Fibroblast of skin of right biceps (primary cell): Measurements from ENCODE around the gene TMPRSS3.

Source experiments
- DNase-seq: peaks from one replicate; pipeline ENCODE4 v3.0.0-alpha.2; 2013

TMPRSS3 gene

DNA sequence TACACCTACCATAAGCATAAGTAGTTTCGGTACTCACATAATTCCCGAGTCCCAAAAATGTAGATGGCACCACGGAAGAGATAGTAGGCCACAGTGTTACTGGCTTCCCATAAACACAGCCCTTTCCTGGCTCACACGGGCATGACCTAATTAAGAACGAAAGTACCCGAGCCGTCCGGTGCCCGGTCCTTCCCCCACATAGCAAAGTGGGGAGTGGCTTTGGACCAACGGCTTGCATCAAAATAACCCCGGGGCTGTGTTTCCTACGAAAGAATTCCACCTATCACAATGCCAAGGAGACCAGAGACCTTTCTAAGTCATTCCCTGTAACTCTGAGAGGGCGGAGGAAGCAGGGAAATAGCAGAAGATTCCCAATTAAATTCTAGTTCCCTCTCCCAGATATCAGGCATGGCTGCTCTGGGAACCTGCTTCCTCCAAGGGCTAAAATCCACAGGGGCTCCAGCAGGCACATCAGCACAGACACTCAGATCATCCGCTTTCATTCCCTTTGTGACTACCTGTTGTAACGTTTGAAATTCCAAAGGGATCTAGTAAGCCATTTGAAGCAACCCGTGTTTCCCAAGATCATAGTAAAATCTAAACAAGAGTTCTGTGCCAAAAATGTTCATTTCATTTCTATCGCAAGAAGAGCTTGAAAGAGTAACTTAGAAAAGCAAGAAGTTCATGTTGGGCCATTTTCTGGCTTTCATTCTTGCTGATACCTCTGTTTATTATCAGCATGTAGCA lies at the start of gene TMPRSS3:
Gene TMPRSS3 (minus strand): TSS at position 148 of the 747 bp plus-strand sequence. CDS start 635 bp downstream, outside the sequence.
- DNase-seq, result no peak

DNA sequence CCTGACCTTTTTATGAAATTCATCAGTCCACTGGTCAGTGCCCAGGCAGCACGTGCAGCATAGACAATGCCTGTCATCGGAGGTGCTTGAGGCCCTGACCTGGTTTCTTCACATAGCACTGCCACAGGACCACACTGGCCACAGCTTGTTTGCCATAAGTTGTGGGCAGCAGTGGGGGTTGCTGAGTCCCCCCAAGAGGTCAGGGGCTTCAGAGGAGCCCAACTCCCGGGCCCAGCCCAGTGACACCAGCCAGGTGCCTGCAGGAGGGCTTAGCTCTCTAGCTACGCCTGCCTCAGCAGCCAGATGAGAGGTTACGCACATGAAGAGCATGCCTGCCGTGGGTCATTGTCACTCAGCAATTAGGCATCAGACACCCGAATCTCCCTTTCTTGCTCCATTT lies 49.5 kb upstream of the TMPRSS3 start:
- no peak for DNase-seq

DNA sequence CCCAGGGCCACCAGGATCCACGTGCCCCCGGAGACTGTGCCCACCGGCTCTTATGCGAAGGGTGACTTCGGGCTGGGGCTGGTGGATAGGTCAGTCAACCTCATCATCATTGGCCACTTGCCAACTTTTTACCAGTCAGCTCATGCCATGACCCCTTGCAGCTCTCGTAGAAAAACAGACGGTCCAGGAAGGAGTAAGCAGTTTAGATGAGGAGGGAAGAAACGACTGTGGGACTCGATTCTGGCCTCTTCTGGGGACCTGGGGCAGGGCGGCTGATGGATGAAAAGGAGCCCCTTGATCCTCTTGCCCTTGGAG lies 48.9 kb upstream of the TMPRSS3 start:
- no peak for DNase-seq

DNA sequence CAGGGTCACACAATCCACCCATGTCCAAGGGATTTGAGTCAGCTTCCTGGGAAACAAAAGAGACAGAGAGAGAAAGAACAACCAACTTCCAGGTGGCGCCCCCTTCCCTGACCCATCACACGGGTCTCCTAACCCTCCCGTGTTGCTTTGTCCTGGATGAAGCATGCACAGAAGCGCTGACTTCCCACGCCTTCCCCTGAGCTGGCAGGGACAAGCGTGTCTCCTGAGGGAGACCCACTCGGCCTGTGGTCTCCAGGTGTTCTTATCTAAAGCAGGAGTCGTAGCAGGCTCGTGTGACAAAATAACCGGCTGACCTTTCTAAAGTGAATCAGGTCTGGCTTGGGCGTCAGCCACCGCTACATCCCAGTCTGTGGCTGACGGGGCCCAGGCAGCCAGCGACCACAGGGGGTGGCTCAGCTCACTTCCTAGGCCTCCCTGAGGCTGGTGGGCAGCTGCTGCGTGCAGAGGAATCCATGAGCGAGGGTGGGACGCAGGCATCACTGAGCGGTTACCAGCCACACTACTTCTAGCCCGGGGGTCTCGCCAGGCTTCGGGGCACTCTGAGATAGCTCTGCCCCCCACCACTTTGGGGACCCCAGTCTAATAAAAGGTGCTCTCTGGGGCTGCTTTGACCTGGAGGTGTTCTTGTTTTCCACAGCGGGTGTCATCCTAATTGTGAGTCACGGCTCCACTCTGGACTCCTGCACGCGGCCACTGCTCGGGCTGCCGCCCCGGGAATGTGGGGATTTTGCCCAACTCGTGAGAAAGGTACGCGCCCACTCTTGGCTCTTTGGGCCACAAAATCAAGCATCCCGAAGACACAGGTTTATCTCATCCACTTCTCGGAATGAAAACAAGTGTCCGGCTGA lies 48.3 kb upstream of the TMPRSS3 start:
- DNase-seq, result no peak

DNA sequence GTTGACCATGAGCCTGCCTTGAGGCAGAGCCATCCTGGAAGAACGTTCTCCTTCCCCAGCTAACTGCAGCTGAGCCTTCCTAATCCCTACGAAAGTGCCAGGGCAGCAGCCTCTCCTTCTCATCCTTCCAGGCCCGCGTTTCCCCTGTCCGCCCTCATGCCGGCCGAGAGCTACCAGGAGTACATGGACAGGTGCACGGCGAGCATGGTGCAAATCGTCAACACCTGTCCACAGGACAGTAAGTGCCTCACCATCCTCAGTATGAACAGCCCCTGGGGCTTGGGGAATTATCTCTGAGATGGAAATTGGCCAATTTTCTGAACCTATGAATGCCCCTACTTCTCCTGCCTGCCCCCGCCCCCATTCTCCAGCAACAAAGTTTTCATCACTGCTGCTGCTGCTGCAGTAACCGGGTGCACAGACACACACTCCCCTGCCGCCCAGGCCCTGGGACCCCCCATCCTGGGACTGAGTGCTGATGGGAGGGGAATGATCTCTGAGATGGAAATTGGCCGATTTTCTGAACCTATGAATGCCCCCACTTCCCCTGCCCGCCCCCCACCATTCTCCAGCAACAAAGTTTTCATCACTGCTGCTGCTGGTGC lies 47.4 kb upstream of the TMPRSS3 start:
- no peak for DNase-seq

DNA sequence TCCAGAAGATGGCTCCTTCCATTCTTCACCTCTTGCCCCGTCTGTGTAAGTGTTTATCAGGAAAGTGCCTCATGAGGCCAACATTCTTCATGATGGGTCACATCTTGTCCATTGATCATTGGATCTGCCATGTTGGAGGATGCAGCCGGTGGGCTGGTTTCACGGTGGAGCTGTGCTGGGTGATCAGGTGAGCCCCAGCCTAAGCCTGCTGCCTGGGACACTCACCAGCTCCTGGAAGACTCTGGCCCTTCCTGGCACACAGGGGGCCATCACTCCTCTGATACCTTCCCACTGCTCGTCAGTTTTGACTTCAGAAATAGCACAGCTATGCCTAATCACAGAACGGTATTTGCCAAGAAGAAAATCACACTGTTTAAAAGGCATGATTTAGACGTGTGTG lies 46.1 kb upstream of the TMPRSS3 start:
- DNase-seq, result no peak

DNA sequence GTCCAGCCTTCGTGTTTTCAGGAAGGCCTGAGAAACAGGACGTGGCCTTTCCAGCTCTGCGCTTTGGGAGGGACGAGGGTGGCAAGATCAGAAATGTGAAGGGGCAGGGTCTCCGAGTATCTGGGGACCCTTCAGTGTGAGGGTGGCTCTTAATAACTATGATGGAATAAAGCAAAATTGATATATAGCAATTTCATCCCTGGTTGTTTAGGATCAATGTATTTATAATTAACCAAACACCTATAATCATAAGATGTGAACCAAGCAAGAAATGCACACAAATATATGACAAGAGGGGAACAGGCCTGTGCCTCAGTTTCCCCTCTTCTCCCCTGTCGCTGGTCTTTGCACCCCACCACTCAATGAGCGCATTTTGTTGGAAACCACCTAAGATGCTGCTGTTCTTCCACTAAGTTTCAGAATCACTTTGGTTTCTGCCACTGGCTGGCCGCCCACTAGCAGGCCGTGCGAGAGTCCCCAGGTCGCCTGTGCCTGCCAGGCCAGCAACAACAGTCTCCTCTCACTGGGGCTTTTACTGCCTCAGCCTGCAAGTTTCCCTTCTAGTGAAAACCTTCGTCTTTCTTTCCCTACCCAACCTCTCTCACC lies 44.4 kb upstream of the TMPRSS3 start:
- no peak for DNase-seq

DNA sequence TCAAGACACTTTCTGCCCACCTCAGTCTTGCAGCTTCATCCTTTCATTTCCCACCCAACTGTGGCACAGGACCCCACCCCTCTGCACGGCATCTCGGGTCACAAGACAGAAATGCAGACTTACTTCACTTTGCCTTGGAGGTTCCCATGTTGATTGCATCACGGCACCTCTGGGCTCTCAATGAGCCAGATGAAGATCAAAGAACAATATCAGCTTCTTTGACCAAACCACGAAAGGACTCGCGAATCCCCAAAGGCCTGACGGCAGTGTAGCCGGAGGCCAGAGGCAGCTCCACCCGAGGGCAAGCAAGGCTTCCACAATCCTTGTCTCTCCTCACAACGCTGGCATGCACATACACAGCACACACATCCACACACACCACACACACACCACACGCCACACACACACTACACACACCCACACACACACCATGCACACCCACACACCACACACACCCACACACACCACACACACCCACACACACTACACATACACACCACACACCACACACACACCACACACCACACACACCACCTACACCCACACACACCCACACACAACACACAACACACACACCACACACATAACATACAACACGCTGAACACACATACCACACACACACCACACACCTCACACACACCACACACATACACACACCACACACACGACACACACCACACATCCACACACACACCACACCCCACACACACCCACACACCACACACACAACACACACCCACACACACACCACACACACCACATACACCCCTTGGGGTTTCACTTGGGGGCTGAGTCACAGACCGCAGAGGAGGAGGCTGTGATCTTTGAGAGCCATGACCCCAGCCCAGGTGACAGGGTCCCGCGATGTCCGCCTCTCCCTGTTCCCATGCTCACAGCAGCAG lies 43.7 kb upstream of the TMPRSS3 start:
- DNase-seq, result no peak

DNA sequence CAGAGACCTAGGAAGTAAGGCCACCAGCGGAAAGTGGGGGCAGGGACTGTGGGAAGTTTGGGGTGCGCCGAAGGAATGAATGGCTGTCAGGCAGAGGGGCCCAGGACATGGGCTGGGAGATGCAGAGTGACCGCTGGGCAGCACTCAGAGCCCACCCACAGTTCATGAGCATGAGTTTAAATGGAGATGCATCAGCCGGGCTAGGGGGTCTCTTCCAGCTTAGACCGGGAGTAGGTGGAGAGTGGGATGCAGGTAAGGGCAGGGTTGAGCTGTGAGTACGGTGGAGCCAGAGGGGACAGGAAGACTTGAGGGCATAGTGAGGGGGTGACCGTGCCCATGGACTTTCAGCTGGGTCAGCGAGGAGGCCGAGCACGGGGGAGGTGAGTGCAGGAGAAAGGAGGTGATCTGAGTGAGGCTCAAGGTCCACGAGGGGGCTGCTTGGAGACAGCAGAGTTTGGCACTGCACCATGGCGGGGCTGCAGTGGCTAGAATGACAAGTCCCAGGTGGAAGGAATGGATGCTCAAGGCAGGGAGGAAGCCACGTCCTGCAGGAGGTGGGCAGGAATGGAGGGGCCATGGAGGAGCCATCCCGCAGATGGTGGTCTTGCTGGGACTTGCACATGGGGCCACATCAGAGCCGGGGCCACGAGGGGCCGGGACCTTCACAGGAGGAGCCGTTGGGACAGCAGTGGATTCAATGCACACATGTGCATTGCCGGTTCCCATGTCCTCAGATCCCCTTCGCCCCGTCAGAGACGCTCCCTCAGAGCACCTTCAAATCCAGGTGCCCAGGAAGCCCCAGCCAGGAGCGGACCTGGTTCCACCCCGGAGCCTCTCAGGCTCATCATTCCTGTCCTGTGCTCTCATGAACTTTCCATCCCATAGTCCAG lies 42.7 kb upstream of the TMPRSS3 start:
- DNase-seq, result no peak

DNA sequence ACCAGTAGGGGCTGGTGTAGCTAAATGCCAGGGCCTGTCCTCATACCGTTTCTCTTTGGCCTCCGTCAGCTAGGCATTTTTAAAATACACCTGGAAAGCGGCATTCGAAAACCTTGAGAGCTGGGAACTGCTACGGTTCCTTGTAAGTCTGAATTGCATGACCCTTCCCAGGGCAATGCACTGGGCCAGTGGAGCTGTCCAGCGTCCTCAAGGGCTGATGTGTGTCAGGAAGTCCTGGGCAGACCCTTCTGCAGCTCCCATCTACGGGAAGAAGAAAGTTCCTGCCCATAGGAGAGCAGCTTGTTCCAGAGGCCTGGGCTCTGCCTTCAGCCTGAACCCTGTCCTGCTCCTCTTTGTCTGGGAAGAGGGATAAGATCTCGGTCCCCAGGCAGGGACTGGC lies 41.9 kb upstream of the TMPRSS3 start:
- DNase-seq, result no peak

DNA sequence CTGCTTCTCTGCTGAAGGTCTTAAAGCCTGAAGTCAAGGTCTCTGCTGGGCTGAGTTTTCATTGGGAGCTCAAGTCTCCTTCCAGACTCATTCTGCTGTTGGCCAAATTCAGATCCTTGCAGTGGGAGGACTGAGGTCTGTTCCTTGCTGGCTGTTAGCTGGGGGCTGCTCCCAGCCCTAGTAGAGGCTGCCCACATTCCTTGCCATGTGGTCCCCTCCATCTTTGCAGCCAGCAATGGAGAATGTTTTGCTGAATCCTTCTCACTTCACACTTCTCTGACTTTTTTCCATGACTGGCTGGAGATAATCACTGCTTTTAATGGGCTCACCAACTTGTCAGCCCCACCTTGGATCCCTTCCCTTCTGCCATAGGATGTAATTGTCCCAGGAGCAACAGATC lies 41.1 kb upstream of the TMPRSS3 start:
- DNase-seq, result no peak

DNA sequence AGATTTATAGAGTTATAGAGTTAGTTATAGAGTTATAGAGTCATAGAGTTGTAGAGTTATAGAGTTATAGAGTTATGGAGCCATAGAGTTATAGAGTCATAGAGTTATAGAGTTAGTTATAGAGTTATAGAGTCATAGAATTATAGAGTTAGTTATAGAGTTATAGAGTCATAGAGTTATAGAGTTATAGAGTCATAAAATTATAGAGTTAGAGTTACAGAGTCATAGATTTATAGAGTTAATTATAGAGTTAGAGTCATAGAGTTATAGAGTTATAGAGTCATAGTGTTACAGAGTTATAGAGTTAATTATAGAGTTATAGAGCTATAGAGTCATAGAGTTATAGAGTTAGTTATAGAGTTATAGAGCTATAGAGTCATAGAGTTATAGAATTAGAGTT lies 40.0 kb upstream of the TMPRSS3 start:
- DNase-seq, result no peak

DNA sequence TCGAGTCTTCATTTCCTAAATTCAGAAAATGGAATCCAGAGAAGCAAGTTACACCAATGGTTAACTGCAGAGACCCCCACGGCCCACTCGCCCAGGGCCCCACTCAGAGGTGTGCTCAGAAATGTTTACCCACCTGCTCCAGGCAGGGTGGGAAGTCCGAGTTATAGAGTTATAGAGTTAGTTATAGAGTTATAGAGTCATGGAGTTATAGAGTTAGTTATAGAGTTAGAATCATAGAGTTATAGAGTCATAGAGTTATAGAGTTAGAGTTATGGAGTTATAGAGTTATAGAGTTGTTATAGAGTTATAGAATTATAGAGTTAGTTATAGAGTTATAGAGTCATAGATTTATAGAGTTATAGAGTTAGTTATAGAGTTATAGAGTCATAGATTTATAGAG lies 39.5 kb upstream of the TMPRSS3 start:
- DNase-seq, result no peak

DNA sequence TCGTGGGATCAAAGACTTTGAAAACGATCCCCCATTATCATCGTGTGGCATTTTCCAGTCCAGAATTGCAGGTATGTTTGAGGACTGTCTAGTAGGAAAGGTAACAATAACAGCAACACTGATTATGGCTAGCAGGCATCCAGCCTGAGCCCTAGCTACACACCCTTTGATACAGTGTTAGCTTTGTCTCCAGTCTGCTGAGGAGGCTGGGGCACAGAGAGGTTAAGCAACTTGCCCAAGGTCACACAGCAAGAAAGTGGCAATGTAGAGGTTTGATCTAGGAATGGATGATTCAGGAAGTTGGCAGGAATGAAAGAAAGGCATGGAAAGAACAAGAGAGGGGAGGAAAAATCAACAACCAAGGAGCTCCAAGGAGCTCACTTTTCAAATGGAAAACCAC lies 39.0 kb upstream of the TMPRSS3 start:
- DNase-seq, result no peak

DNA sequence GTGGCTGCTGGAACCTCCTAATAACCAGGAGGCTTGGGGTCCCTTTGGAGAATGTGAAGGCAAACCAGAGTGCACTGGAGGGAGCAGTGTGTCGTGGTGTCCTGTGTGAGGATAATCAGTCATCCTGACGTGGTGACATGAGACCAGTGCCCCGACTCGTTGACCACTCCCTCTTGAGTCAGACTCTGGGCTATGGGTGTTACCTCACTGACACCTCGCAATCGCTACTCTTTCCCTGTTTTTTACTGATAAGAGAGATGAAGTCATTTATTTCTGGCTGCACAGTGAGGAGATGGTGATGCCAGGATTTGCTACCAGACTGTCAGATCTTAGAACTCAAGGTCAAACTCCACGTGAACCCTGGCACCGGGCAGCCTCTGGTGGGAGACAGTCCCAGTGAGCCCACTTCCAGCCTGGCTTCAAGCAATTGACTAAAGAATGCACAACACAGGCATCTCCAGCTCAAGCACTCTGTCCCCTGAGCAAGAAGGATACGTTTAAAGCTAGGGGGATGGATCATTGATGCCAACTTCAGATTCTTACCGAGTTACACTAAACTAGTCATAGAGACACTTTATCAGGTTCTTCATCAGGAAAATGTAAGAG lies 38.2 kb upstream of the TMPRSS3 start:
- DNase-seq, result no peak

DNA sequence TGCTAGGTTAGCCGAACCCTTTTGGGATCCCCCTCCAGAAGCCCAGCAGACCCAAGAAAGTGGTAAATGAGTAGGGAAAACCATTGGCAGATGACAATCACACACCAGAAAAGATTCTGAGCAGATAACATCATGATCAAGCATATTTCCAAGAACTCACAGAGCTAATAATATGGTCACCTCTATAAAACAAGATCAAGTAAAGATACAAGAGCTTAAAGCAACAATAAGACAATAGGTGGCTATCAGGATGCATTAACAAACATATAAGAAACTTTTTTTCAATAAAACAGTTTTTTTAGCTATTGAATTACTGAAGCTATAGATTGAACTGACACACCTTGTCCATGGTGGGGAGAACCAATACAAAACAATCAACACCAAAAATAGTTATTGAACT lies 36.8 kb upstream of the TMPRSS3 start:
- DNase-seq, result no peak

DNA sequence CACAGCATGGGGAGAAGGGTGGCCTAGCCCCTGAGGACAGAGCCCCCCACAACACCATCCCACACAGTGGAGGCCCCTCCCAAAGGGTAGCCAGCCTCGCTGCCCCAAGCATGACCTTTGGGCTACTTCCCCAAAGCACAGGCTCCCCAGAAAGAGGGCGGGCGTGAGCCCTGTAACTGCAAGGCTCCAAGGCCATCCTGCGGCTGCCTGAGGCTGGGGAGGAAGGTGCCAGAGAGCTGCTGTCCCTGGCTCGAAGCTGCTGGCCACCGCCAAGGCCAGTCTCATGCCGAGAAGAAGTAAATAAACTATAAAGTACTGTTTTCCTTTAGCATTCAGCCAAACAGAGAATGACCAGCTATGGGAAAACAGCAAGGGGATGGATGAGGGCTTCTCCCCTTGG lies 35.3 kb upstream of the TMPRSS3 start:
- DNase-seq, result no peak

DNA sequence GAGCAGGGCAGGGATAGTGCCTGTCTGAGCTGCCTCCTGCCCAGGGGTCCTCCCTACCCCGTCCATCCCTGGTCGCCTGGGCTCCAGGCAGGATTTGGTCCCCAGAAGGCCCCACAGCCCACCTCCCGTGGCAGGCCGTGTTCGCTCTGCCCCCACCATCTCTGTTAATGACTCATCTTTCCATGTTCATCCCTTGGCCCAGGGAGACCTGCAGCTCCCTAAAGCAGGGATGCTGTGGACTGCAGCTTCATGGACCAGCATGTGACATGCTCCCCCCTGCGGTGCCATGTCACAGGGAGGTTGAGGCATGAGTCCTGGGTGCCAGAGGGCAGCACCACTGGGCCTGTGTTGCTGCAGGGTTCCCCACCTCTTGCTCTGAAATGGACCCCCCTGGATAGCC lies 34.7 kb upstream of the TMPRSS3 start:
- DNase-seq, result no peak

DNA sequence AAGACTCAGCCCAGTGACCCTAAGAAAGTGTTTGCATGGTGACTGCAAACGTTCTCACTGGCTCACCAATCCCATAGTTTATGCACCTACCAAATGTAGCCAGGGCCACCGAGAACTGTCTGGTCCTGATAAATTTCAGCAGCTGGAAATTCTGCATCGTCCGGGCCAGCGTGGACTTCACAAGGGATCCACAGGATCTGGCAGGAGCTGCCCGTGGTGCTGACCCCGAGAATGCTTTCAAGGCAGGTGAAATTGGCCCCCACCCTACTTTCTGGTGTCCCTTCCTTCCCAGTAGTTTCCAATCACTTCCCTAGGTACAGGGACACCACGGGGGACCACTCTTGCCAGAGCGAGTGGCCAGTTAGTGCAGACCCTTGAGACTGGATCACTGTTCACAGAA lies 34.0 kb upstream of the TMPRSS3 start:
- no peak for DNase-seq

DNA sequence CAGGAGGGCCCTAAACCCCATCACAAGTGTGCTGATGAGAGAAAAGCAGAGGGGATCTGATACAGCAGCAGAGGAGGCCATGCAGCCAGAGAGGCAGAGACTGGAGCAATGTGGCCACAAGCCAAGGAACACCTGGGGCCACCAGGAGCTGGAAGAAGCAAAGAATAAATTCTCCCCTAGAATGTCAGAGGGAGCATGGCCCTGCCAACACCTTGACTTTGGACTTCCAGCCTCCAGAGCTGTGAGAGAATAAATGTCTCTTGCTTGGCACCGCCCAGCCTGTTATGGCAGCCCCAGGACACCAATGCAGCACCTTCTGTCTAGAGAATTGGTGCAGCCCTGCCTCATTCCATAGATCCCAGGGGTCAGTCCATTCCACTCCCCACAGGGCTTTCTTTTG lies 33.2 kb upstream of the TMPRSS3 start:
- DNase-seq, result no peak

DNA sequence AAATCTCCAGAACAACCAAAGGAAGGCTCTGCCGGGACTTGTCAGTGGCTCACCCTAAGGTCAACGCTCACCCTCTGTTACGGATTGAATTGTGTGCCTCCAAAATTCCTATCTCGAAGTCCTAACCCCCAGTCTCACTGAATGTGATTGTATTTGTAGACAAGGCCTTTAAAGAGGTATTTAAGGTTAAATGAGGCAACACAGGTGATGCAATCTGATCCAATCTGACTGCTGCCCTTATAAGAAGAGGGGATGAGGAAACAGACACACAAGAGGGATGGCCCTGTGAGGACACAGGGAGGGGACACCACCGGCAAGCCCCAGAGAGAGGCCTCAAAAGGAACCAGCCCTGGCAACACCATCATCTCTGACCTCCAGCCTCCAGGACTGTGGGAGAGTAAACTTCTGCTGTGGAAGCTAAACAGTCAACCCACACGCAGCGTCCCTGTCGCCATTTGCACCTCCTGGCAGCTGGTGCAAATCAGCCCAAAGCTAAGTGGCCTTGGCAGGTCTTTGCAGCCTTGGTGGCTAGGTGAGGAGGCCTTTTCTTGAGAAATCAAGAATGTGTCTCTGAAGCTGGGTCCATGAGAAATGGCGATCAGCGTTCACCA lies 32.1 kb upstream of the TMPRSS3 start:
- no peak for DNase-seq
